HG03097 (cell line): ENCODE results near the gene PGC.

ENCODE experiments used
- ATAC-seq: cut with Tn5 transposase; IDR thresholded peaks from one replicate; pipeline ENCODE4 v1.9.1; 2021; ENCODE audit not compliant: unreplicated experiment, low FRiP score

Gene PGC

DNA sequence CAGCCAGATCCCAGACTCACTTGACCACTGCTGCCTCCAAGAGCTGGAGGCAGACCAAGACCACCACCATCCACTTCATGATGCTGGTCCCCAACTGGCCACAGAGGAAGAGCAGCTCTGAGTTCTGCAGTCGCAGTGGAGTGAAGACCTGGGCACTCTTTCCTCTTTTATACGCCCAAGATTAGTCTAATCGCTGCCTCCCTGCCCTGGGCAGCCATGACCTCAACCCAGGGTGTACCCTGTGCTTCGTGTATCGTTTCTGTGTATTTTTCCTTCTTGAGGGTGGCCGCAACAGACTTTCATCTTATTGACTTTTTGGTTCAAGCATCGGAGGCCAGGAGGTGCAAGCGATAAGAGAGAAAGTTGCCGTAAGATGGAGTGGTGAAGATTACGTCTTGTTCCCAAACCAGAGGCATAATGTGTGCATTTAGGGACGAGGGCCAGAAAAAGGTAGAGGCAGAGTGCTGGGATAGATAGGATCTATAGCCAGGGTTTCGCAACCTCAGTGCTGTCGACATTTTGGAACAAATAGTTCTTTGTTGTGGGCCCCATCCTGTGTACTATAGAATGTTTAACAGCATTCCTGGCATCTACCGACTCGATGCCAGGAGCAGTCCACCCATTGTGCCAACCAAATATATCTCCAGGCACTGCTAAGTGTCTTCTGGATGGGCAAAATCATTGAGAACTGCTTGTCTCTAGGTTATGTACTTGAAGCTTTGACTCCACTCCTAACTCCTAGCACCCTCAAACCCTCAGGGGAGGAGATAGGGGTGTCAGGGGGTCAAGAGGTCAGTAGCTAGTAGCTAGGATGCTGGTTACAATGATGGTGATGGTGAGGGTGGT, at the start of gene PGC:
TSS of gene PGC (minus strand) at position 142 of the 846 bp plus-strand sequence. CDS start at position 79, 63 bp downstream.
- no peak for ATAC-seq

DNA sequence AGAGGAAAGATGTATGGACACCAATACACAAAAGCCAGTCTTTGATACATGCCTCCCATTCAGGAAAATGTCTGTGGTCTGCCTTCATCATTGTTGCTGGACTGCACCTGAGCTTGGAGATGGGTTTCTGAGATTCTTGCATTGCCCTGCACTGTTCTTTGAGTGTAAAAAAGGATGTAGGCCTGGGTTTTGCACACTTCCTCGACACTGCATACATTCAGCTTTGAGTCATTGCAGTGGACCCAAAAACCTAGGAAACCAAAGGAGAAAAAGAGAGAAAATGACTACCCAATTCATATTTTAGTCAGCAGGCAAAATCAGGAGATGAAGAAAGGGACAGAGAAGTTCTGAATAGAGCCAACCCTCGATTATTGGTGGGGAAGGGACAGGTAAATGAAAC, 49.3 kb upstream of the PGC start:
- ATAC-seq, result no peak

DNA sequence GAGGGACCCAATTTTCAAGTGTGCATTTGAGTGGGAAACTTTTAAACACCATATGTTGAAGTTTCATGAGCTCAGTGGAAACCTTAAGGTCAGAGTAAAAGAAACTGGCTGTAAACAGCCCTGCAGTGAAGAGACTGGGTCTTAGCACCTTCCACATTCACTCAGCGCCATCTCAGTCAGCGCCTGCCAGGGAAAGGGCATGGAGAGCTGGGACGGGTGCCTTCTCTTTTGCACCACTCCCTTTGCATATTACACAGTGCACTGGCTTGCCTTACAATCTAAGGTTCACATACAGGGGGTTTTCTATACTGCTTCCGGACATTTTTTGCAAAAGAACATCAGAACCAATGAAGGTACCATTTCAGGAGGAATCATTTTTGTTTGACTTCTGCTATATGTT, 44.8 kb upstream of the PGC start:
- no peak for ATAC-seq

DNA sequence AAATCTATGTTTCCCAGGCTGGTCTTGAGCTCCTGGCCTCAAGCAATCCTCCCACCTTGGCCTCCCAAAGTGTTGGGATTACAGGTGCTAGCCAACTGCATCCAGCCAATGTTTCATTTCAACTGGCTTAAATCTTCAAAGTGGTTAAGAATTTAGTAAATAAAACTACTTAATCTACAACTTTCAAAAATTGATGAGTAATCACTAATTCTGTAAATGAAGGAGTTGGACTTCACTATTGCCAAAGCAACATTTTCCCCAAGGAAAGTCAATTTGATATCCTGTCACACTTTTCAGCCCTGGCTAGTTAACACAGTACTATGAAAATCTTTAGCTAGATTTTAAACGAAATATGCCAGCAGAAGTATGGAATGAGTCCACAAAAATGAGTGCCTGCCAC, 44.1 kb upstream of the PGC start:
- ATAC-seq, result no peak

DNA sequence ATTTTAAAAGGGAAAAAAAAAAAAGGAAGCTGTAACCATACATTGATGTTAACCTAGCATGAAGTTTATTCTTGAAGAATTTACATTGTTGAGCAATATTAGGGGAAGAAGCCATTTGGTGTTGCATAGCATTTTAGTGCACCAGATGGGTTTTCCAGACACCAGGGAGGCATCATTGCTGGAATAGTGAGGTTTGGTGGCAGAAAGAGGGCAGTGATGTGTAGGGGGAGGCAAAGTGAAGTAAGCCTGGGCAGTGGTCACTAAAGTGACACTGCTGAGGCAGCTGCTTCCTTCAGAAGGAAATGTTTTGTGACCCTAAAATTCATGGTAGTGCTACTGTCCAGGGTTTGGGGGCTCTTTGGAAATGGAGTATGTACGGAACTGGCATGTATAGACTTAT, 42.8 kb upstream of the PGC start:
- ATAC-seq, result no peak

DNA sequence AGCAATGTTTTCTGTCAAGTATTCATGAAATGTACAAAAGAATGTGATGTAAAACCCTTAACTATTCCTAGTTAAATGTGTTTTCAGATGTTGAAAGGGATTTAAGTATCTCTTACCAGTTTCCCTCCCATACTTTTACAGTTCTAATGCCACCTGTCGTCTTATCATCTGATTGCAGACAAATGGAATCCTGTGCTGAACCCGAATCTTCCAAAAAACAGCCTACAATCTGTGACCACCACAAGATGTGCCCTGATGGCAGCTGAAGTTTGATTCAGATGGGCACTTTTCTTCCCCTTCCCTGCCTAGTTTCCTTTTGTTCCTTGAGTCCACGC, 42.2 kb upstream of the PGC start:
- no peak for ATAC-seq

DNA sequence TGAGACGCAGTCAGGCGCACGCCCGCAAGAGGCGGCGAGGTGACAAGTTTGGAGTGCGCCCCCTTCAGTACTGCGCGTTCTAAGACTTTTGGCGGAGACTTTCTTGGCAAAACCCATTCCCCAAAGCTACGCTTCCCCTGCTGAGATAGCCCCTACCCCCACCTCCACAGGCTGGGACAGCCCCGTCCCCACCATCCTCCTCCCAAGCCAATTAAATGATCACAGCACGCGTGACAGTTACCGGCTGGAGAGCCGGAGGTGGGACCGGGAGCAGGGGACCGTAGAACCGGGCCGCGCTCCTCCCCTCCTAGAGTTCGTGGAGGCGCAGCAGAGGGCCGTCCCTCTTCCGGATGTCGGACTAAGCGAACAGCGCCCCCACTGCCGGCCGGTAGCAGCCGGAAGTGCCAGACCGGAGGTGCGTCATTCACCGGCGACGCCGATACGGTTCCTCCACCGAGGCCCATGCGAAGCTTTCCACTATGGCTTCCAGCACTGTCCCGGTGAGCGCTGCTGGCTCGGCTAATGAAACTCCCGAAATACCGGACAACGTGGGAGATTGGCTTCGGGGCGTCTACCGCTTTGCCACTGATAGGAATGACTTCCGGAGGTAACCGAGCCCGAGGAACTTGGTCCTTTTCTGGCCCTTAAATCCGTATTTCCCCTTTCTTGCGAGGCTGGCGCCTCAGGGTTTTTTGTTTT, 40.2 kb upstream of the PGC start, which contains the start of gene TOMM6:
TSS of gene TOMM6 (plus strand) at position 476 of the 699 bp plus-strand sequence. CDS start at position 480, 4 bp downstream.
- ATAC-seq, result peak; percentile 79

DNA sequence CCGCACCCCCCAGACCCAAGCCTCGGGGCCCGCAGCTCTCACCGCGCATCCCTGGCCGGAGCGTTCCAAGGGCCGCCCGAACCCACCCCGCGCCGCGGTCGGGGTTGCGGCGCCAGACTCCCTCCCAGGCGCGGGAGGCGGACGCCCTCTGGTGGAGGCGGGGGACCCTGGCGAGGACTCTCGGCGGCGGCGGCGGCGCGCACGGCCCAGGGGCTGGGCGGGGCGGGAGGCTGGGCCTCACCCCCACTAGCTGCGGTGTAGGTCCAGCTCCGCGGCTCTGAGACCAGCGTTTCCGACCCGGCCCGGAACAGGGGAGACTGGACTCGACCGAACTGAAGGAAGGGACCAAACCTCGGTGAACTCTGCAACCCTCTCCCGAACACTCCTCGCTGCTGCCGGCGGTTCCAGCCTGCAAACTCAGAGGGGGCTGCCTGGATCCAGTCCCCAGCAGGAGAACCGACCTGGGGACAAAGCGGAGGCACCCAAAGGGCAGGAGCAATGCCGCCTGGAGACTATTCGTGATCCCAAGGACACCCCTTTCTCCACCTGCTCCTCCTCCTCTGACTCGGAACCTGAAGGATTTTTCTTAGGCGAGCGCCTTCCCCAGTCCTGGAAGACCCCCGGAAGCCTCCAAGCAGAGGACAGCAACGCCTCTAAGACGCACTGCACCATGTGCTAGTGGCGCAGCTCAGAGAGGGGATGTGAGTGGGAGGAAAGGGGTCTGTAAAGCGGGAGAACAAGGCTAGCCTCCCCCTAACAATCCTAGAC, 39.4 kb upstream of the PGC start:
- peak; percentile 45 for ATAC-seq

DNA sequence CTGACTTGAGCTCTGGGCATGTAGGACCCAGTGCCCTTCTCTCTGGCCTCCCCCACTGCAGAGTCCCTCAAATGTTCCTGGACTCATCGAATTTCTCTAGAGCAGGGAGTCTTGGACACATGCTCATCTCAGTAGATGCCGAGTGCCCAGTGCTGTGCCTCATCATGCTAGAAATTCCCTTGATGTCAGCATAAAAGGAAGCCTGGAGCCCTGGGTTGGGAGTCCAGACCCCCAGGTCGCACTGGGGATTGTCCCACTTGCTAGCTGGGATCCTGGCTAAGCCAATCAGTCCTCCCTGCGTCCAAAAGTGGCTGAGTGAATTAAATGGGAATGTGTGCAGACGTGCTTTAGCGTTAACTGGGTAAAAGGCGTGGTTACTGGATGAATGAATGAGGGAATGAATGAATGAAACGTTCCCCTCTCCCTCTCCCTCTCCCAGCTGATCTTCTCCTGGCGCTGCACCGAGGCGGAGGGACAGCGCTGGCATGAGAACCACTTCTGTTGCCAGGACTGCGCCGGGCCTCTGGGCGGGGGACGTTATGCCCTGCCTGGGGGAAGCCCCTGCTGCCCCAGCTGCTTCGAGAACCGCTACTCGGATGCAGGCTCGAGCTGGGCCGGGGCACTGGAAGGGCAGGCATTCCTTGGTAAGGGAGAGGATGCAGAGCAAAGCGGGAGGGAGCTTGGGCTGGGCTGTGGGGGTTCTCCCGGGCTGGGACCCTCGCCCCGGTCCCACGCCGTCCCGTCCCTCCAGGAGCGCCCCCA, 38.7 kb upstream of the PGC start:
- ATAC-seq, result no peak

DNA sequence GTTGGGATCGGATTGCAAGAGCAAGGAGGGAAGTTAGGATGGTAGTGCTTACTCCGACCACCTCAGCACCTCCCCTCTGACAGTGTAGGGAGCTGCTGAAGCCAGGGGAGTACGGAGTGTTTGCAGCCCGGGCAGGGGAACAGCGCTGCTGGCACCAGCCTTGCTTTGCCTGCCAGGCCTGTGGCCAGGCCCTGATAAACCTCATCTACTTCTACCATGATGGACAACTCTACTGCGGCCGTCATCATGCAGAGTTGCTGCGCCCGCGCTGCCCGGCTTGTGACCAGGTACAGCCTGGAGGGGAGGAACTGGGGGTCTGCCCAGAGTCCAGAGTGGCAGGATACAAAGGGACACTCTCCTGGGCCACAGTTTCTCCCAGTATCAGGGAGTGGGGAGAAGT, 38.1 kb upstream of the PGC start:
- no peak for ATAC-seq

DNA sequence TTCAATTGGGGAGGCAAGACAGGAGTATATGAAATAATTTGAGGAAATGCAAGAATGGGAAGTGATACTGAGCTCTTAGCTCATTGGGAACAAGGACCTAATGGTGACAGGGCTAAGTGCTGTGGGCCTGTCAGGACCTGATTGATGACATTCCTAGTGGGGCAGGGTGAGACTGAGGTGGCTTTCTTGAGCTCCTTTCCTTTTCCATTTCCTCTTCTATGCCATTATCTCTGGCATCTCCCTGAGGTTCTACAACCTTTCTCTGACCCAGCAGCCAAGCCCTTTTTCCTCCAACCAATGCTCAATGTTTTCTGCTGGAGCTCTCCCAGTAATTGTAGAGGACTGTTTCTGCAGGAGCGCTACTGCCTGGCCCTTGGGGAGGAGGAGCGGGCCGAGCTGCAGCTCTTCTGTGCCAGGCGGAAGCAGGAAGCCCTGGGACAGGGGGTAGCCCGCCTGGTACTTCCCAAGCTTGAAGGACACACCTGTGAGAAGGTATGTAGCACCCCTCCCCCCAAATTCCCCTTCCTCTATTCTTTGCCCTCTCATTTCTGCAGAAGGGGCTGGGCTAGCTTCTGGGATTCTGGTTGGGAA, 37.5 kb upstream of the PGC start:
- no peak for ATAC-seq

DNA sequence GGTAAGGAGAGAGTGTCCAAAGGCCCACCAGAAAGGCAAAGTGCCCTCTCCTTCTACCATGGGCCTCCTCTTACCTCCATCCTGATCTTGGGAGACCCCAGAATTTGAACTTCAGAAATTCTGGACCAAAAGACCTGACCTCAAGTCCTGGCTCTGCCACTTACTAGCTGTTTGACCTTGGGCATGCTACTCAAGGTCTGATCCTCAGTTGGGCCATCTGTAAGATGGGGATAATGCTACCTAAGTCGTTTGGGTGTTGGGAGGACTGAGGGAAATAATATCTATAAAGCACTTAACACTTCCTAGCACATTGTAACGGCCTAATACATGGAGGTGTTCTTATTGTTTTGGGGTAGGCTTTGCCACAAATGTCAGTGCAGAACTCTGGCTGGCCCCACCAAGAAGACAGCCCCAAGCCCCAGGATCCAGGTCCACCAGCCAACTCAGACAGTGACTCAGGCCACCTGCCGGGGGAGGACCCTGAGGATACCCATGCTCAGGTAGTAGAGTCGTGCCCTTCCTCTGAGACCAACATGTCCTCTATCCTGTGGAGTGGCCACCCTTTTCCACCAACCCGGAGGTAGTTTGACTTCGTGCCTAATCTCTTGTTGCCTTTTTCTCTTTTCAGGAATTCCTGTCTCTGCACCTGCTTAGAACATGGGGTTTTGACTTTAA, 36.0 kb upstream of the PGC start:
- ATAC-seq, result no peak

DNA sequence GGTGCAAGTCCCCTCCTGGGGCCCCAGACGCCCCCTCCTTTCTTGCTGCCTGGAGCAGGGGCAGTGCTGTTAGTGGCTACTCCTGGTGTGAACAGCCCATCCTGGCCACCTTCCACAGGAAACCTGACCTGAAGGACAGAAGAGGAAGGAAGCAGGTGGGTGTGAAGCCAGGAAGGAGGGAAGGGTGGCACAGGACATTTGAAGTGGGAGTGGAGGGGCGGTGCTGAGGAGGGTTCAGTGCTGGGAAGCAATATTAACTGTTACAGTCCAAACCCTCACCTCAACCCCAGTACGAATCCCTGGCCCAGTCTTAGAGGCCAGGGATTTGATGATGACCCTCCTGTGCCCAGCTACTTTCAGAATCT, 34.2 kb upstream of the PGC start:
- ATAC-seq, result no peak

DNA sequence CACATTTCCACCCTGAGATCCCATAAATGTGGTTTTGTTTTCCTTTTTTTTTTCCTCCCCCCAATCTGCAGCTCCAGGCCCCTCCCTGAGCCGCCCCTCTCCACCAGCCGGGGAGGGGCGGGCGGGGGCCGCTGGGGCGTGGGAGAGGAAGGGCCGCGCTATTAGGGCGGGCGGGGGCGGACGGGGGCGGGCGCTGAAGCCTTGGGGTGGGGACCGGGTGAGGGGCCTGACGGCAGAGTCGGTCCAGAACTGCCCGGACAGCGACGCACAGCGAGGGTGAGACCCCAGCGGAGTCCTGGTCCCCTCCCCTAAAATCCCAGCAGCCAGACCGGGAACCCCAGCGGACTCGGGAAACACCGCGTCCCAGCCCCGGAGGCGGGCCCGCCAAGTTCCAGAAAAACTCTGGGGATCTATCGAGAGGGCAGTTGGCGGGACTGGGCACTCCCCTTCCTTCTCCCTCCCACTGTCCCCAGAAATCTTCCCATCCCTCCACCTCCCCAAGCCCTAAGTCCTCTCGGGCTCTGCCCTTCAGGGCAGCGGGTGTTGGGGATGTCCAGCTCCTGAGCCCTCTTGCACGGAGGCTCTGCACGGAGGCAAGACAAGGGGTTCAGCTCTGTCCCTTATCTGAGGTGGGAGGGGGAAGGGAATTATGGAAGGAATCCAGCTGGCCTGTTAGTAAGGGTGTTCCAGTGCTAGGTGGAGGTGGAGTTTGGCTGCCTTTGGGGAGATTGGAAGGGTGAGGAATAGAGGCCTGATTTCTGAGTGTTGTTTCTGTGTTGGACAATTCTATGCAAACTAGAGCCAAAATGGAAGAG, 33.6 kb upstream of the PGC start, which contains the start of gene PRICKLE4:
TSS of gene PRICKLE4 (plus strand) at position 232 of the 815 bp plus-strand sequence. CDS start 2,692 bp downstream, outside the sequence.
- ATAC-seq, result no peak

DNA sequence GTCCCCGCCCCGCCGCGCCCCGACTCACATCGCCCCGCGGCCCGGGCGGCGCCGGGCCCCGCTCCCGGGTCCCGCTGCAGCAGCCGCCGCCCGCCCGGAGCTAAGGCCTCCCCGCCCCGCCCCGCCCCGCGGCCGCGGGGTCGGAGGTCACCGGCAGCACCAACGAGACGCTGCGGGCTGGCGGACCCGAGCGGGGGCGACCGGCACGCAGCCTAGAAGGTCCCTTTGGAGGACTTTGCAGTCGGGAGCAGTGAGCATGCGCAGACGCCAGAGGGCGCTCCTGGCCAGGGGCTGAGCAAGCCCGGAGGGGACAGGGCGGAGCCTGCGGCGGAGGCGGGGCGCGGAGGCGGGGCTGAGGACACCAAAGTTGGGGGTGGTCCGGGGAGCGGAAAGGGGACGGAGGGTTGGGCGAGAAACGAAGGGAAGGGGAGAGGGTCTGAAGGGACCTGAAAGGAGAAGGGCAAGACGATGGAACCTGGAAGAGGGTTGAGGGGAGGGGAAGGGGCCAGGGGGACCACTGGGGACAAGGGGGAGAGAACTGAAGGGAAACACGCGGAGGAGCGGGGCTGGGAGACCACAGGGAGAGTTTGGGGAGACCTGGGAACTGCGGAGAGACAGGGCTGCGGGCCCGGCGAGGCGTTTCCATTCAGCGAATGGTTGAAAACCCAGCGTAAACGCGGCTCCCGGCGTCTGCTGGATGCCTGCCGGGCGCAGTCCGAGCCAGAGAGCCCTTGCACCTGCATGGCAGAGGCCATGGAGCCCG, 32.8 kb upstream of the PGC start, which contains the start of gene FRS3:
TSS of gene FRS3 (minus strand) at position 113 of the 763 bp plus-strand sequence. CDS start 2,913 bp downstream, outside the sequence.
- ATAC-seq, result peak; percentile 94

DNA sequence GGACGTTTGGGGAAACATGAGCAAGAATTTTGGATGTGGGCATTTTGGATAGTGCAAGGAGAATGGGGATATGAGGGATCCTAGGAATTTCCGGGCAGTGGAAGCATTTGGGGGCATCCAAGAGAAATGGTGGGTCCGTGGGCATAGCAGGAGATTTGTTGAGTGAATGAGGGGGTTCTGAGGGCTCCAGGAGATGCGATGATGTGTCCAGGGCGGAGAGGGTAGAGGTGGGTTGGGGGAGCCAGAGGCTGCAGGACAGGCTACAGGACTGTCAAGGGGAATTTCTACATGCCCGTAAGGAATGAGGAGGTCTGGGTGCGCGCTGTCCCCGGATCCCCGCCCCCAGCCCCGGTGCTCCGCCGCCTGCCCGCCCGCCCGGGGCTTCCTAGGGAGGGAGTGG, 32.1 kb upstream of the PGC start:
- ATAC-seq, result no peak

DNA sequence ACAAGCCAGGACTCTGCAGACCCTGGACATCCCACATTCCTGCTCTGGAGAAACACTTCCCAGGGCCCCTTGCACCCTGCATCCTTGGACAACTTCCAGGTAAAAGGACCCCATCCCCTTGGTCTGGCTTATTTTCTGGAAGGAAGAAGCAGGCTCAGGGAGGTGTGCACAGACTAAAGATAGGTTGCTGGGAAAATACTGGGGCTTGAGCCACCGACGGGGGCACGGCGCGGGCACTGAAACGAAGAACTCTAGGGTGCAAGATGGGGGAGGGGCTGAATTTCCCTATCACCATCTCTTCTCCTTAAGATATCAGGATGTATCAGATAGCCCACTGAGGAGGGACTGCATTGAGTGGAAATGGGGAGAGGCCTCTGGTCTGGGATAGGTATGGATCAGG, 31.7 kb upstream of the PGC start:
- ATAC-seq, result no peak
